IMR-90 (cell line): ENCODE data around the gene PHLDA2. TPM values are rescaled to one million over a fixed set of nuclear protein-coding genes. Genes with fewer than 3 reads are reported as not detected.

ENCODE experiments used
- ATAC-seq: fragments of 200-7000 bp; cut with Tn5 transposase; 2 replicates; pipeline ENCODE4 v1.9.1; 2020; ENCODE audit warnings: low read depth, mild to moderate bottlenecking, moderate library complexity
- BruUV-seq: library from RNA; stranded (reverse); fragments of 400-500 nt; replicated peaks from 2 replicates; lab custom pipeline; 2021; lab: Mats Ljungman, UMichigan
- CTCF ChIA-PET: fragments of 300-600 bp; formaldehyde crosslinking; extraction: SDS; loops from one replicate; lab custom pipeline; 2021; ENCODE audit warnings: antibody characterized with exemption; lab: Yijun Ruan, JAX
- POLR2A ChIA-PET: fragments of 300-600 bp; sonication (Branson Sonifier 250); formaldehyde crosslinking; loops from one replicate; lab custom pipeline; 2022; ENCODE audit warnings: antibody characterized with exemption; ENCODE audit not compliant: unreplicated experiment; lab: Charles Lee
- DNase-seq: peaks from one replicate; pipeline ENCODE4 v3.0.0; 2013
- H2AFZ ChIP-seq: replicated peaks from 2 replicates; pipeline ENCODE3; 2013; ENCODE audit warnings: low read length, mild to moderate bottlenecking; ENCODE audit not compliant: poor library complexity
- H2AK5ac ChIP-seq: 2 replicates; pipeline ENCODE4 v1.6.1; 2013; ENCODE audit warnings: low read depth, low read length, inconsistent platforms
- H2AK9ac ChIP-seq: replicated peaks from 2 replicates; pipeline ENCODE3; 2013; ENCODE audit warnings: mild to moderate bottlenecking, low read depth, low read length, moderate library complexity; ENCODE audit not compliant: poor library complexity
- H2BK120ac ChIP-seq: 2 replicates; pipeline ENCODE4 v1.6.1; 2013; ENCODE audit warnings: low read depth, low read length, inconsistent platforms
- H2BK15ac ChIP-seq: 3 replicates; pipeline ENCODE4 v1.6.1; 2013; ENCODE audit warnings: low read depth, low read length, inconsistent platforms
- H2BK20ac ChIP-seq: 2 replicates; pipeline ENCODE4 v1.6.1; 2013; ENCODE audit warnings: low read depth, mild to moderate bottlenecking, inconsistent platforms, low read length, moderate library complexity
- H2BK5ac ChIP-seq: 2 replicates; pipeline ENCODE4 v1.6.1; 2013; ENCODE audit warnings: mild to moderate bottlenecking, low read depth, low read length, inconsistent platforms; ENCODE audit not compliant: poor library complexity, severe bottlenecking
- H3K14ac ChIP-seq: replicated peaks from 2 replicates; pipeline ENCODE4 v1.6.1; 2013; ENCODE audit warnings: low read depth, low read length, inconsistent platforms
- H3K18ac ChIP-seq: 2 replicates; pipeline ENCODE4 v1.6.1; 2013; ENCODE audit warnings: low read depth, low read length, control low read depth
- H3K23ac ChIP-seq: 2 replicates; pipeline ENCODE4 v1.6.1; 2013; ENCODE audit warnings: low read depth, low read length, inconsistent platforms
- H3K27ac ChIP-seq: 2 replicates; pipeline ENCODE4 v1.5.1; 2013; ENCODE audit warnings: mild to moderate bottlenecking, control low read depth, low read length; ENCODE audit not compliant: insufficient read depth
- H3K27me3 ChIP-seq: 2 replicates; pipeline ENCODE4 v1.6.1; 2013; ENCODE audit warnings: low read length; ENCODE audit not compliant: control insufficient read depth, insufficient read depth
- H3K36me3 ChIP-seq: 2 replicates; pipeline ENCODE4 v1.6.1; 2013; ENCODE audit warnings: low read length, mixed read lengths; ENCODE audit not compliant: control insufficient read depth, insufficient read depth
- H3K4ac ChIP-seq: 2 replicates; pipeline ENCODE4 v1.6.1; 2013; ENCODE audit warnings: low read depth, low read length, inconsistent platforms
- H3K4me1 ChIP-seq: 2 replicates; pipeline ENCODE4 v1.6.1; 2013; ENCODE audit warnings: low read length, mixed read lengths; ENCODE audit not compliant: control insufficient read depth, insufficient read depth
- H3K4me2 ChIP-seq: 2 replicates; pipeline ENCODE4 v1.6.1; 2013; ENCODE audit warnings: low read depth, mild to moderate bottlenecking, control low read depth, low read length, moderate library complexity
- H3K4me3 ChIP-seq: 2 replicates; pipeline ENCODE4 v1.5.1; 2013; ENCODE audit warnings: low read depth, mild to moderate bottlenecking, control low read depth, low read length, moderate library complexity; ENCODE audit not compliant: insufficient read depth
- H3K56ac ChIP-seq: 2 replicates; pipeline ENCODE4 v1.6.1; 2013; ENCODE audit warnings: low read length, inconsistent platforms; ENCODE audit not compliant: insufficient read depth; ENCODE audit errors: extremely low read depth
- H3K79me1 ChIP-seq, 2 experiments: 2 replicates each; pipeline ENCODE4 v1.6.1; 2013; ENCODE audit warnings: low read length in 2 of 2, inconsistent platforms in 1 of 2, low read depth in 1 of 2
- H3K9ac ChIP-seq: 2 replicates; pipeline ENCODE4 v1.6.1; 2013; ENCODE audit warnings: low read depth, low read length, control low read depth
- H3K9me1 ChIP-seq: 2 replicates; pipeline ENCODE4 v1.6.1; 2013; ENCODE audit warnings: low read length, inconsistent platforms; ENCODE audit not compliant: insufficient read depth
- H3K9me3 ChIP-seq: 2 replicates; pipeline ENCODE4 v1.6.1; 2013; ENCODE audit warnings: low read length; ENCODE audit not compliant: control insufficient read depth, insufficient read depth
- H4K20me1 ChIP-seq: 2 replicates; pipeline ENCODE4 v1.6.1; 2013; ENCODE audit warnings: low read length, inconsistent platforms; ENCODE audit not compliant: insufficient read depth
- H4K5ac ChIP-seq: 2 replicates; pipeline ENCODE4 v1.6.1; 2013; ENCODE audit warnings: mild to moderate bottlenecking, low read depth, low read length, control low read depth
- H4K8ac ChIP-seq, 2 experiments: 2 replicates each; pipeline ENCODE4 v1.6.1; 2013; ENCODE audit warnings: low read depth in 2 of 2, low read length in 2 of 2, control low read depth in 1 of 2, inconsistent platforms in 1 of 2
- H4K91ac ChIP-seq: 2 replicates; pipeline ENCODE4 v1.6.1; 2013; ENCODE audit warnings: low read depth, low read length, inconsistent platforms; ENCODE audit not compliant: insufficient read depth
- BHLHE40 ChIP-seq: fragments of 150-350 bp; IDR thresholded peaks from 2 replicates; pipeline ENCODE4 v1.6.1; 2016; ENCODE audit warnings: mild to moderate bottlenecking, low read depth, low read length
- CEBPB ChIP-seq: IDR thresholded peaks from 2 replicates; pipeline ENCODE4 v1.6.1; 2012; ENCODE audit warnings: low read depth, low read length, improper control_type of control experiment
- CHD1 ChIP-seq: IDR thresholded peaks from 2 replicates; pipeline ENCODE4 v1.6.1; 2012; ENCODE audit warnings: low read depth, low read length, improper control_type of control experiment
- ELK1 ChIP-seq: fragments of 150-350 bp; IDR thresholded peaks from 2 replicates; pipeline ENCODE4 v1.6.1; 2016; ENCODE audit warnings: low read depth, mild to moderate bottlenecking, low read length, moderate library complexity, borderline replicate concordance
- MAZ ChIP-seq: IDR thresholded peaks from 2 replicates; pipeline ENCODE4 v1.6.1; 2012; ENCODE audit warnings: low read depth, mild to moderate bottlenecking, low read length, improper control_type of control experiment, moderate library complexity, borderline replicate concordance
- MXI1 ChIP-seq: IDR thresholded peaks from 2 replicates; pipeline ENCODE4 v1.6.1; 2012; ENCODE audit warnings: low read depth, mild to moderate bottlenecking, low read length, moderate library complexity, borderline replicate concordance
- POLR2A ChIP-seq: IDR thresholded peaks from 2 replicates; pipeline ENCODE4 v1.6.1; 2012; ENCODE audit warnings: mild to moderate bottlenecking, low read depth, low read length
- RAD21 ChIP-seq: IDR thresholded peaks from 2 replicates; pipeline ENCODE4 v1.6.1; 2012; ENCODE audit warnings: low read length, improper control_type of control experiment
- RCOR1 ChIP-seq: IDR thresholded peaks from 2 replicates; pipeline ENCODE4 v1.6.1; 2012; ENCODE audit warnings: mild to moderate bottlenecking, low read length, improper control_type of control experiment; ENCODE audit not compliant: insufficient replicate concordance
- RFX5 ChIP-seq: IDR thresholded peaks from 2 replicates; pipeline ENCODE4 v1.8.0; 2012; ENCODE audit warnings: low read depth, mild to moderate bottlenecking, low read length, moderate library complexity
- SMC3 ChIP-seq: fragments of 150-350 bp; IDR thresholded peaks from 2 replicates; pipeline ENCODE4 v1.6.1; 2016; ENCODE audit warnings: low read depth, mild to moderate bottlenecking, antibody characterized with exemption, low read length, moderate library complexity
- USF2 ChIP-seq: fragments of 150-350 bp; IDR thresholded peaks from 2 replicates; pipeline ENCODE4 v1.6.1; 2017; ENCODE audit warnings: mild to moderate bottlenecking, antibody characterized with exemption, low read length, low read depth
- WGBS, 2 experiments: methylation state at CpG; one replicate each; pipeline versions ENCODE4 v1.1.5 to v1.1.7; 2013; ENCODE audit warnings: missing lambda C conversion rate in 2 of 2; ENCODE audit not compliant: insufficient read length in 1 of 2; ENCODE audit errors: extremely low coverage in 2 of 2; 5-methylcytosine and 5-hydroxymethylcytosine counted together
- dilution Hi-C: fragments of 300-500 bp; cut with HindIII; formaldehyde crosslinking; loops from one replicate; pipeline ENCODE4 v1.14.3; 2018; ENCODE audit warnings: low sequenced_read_pairs; ENCODE audit not compliant: unreplicated experiment
- in situ Hi-C: fragments of 300-500 bp; cut with MboI; formaldehyde crosslinking; loops from 3 replicates; pipeline ENCODE4 v1.14.3; 2019; ENCODE audit warnings: low sequenced_read_pairs, inconsistent platforms, mixed read lengths
- intact Hi-C: fragments of 100-400 bp; cut with micrococcal nuclease; formaldehyde crosslinking; loops from 2 replicates; pipeline ENCODE4 v1.10.0; 2022
- polyA plus RNA-seq, 3 experiments: library from polyadenylated mRNA; depleted of rRNA; stranded (reverse); fragments of >200 nt; gene quantifications; 2 replicates each; pipeline ENCODE4 v1.2.3, GENCODE V29; 2012; ENCODE audit warnings: low replicate concordance in 1 of 3
- total RNA-seq: library from RNA; depleted of rRNA; stranded (reverse); fragments of >200 nt; gene quantifications from 2 replicates; pipeline ENCODE4 v1.2.3, GENCODE V29; 2012

The PHLDA2 gene
- total and polyA plus RNA-seq, 2 of the 4 experiments (the other 2 are of a cell fraction): 3.8 to 89.0 TPM

DNA sequence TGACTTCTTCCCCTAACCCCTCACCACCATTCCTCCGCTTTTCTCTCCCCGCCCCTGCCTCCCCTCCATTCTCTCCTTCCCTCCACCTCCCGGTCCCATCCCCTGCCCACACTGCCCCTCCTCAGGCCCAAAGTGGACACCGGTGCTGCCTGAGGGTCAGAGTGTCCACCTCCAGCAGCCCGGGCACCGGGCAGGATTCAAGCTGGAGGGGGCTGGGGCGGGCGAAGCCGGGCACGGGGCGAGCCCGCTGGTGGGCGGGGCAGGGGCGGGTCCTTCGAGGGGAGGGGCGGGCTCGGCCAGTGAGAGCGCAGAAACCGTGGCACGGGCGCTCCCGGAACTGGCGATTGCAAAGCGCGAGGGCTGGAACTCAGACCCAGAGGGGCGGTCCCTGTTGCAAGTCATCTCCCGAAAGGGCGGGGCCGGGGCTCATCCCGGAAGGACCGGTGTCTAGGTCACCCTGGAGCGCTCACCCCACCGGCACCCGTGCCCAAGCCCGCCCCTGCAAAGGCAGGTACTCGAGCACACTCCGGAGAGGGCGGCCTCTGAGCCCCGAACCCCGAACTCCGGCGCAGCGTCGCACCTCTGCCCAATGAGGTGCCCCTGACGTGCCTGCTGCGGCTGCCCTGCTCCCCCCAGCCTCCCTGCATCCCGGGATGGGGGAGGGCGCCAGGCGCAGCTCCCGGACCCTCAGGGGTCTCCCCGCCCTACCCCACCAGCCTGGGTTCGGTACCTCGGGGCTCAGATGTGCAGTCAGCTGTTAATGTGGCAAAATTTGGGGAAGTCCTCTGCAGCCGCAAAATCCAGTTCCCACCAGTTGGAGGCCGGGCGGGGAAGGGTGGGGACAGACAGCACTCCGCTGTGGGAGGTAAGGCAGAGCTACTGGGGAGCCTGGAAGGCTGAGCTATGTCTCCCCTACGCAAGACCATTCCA, 27.1 kb downstream of the PHLDA2 start (continued):
- TF ChIP-seq CHD1: no peak
- TF ChIP-seq MAZ: peak; percentile 45; the same call in 1 of the 2 replicates
- TF ChIP-seq CEBPB: peak; percentile 69

DNA sequence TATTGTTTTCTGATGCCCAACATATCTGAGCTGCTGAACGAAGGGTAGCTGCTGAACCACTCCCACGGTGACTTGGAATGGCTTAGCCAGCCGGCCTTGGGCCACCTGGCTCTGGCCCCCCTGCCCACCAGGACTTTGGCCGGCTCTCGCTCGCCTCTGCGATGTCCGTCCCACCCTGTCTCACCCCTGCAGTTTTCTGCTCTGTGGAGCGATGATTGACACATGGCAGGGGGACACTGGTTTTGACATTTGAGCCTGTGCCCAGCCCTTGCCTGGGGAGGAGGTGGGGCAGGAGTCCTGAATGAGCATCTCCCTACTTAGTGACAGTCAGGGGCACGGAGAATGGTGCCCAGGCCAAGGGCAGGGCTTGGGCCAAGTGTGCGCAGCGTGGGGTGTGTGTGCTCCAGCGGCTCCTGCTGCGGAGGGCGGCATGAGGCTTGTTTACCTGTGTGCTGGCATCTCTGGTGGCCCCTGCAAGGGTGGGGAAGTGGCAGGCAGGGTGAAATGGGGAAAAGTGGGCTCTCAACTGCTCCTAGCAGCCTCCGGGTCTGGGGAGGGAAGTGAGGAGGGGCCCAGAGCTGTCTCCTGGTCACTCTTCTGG, 27.9 kb downstream of the PHLDA2 start:
- H4K91ac ChIP-seq: peak overlapping the region; percentile 90
- peaks cover 4 to 25% of the 10 kb centered on the region in 2 experiments; a peak in 2 of 4 replicates for H3K79me1 ChIP-seq
- peak overlapping the region; percentile 49; the same call in 1 of the 2 replicates for H3K4me3 ChIP-seq
- H2AK5ac ChIP-seq: peak overlapping the region; percentile 98
- H2AK9ac ChIP-seq: peak overlapping the region; percentile 97
- peak overlapping the region; percentile 72 for H2BK20ac ChIP-seq
- peak overlapping the region; percentile 81 to 97 for H4K8ac ChIP-seq
- H3K9ac ChIP-seq: peak overlapping the region; percentile 80; the same call in 1 of the 2 replicates
- H2BK120ac ChIP-seq: peak overlapping the region; percentile 93
- dilution Hi-C loops: no loop called here
- peak overlapping the region; percentile 94 for H2AFZ ChIP-seq
- peak overlapping the region; percentile 92 for H3K18ac ChIP-seq
- H3K56ac ChIP-seq: peak overlapping the region; percentile 71
- peak; percentile 0 for ATAC-seq
- H2BK15ac ChIP-seq: peak overlapping the region; percentile 56; the same call in 2 of the 3 replicates
- WGBS, 2 experiments: 87% methylated on average over 5 of the region's 16 CpGs; no CpG with 5 or more reads in 1 of the 2 experiments
- intact Hi-C loops: no loop called here
- H3K27me3 ChIP-seq: no peaks in the 10 kb centered on the region
- H4K20me1 ChIP-seq: no peaks in the 10 kb centered on the region
- BruUV-seq: no TSS peak
- peak overlapping the region; percentile 91 for H3K27ac ChIP-seq
- H3K23ac ChIP-seq: peak overlapping the region; percentile 93; the same call in 1 of the 2 replicates
- ChIA-PET POLR2A (interaction anchor here (0.6 kb wide), 3 partner anchors 9 to 777 kb away, joined by 3 to 5 read pairs (median 4); no protein-coding TSS in a partner anchor), CTCF (no interaction called here)
- peaks cover 27% of the 10 kb centered on the region for H3K4me1 ChIP-seq
- H2BK5ac ChIP-seq: peak overlapping the region; percentile 90
- peak overlapping the region; percentile 96 for H3K14ac ChIP-seq
- no peak for DNase-seq
- H3K36me3 ChIP-seq: no peaks in the 10 kb centered on the region; the same call in 1 of the 2 replicates
- peak overlapping the region; percentile 92 for H3K4me2 ChIP-seq
- H3K9me1 ChIP-seq: peaks cover 24% of the 10 kb centered on the region
- H3K4ac ChIP-seq: peak overlapping the region; percentile 100
- in situ Hi-C loops: no loop called here
- H4K5ac ChIP-seq: peak overlapping the region; percentile 90
- H3K9me3 ChIP-seq: no peaks in the 10 kb centered on the region
- TF ChIP-seq POLR2A (no peak), SMC3 (no peak), ELK1 (no peak), RAD21 (no peak), MXI1 (no peak), CHD1 (no peak), RFX5 (no peak), USF2 (no peak), RCOR1 (no peak), MAZ (no peak), BHLHE40 (no peak)
